Neural progenitor cell (in vitro differentiated cells): Measurements from ENCODE around the gene UBXN7. TPM values are rescaled to one million over a fixed set of nuclear protein-coding genes. Genes with fewer than 3 reads are reported as not detected.
"Not testable (repeated sequence)": the region's sequence is repeated elsewhere in the genome, so short reads cannot be mapped to it uniquely, and the experiment has no call there.

Experiments
- DNase-seq: peaks from one replicate; pipeline ENCODE4 v3.0.0-alpha.2; 2016; ENCODE audit warnings: low spot score
- H2AFZ ChIP-seq: fragments of 200-600 bp; sonication (generic); replicated peaks from 2 replicates; pipeline ENCODE4 v1.6.1; 2016; ENCODE audit warnings: antibody characterized with exemption
- H3F3A ChIP-seq: fragments of 200-600 bp; sonication (generic); 2 replicates; pipeline ENCODE4 v1.6.1; 2016; ENCODE audit warnings: antibody characterized with exemption, low read depth
- H3K27ac ChIP-seq: fragments of 200-600 bp; sonication (generic); 2 replicates; pipeline ENCODE4 v1.5.1; 2016; ENCODE audit warnings: mild to moderate bottlenecking
- H3K27me3 ChIP-seq: fragments of 200-600 bp; sonication (generic); 2 replicates; pipeline ENCODE4 v1.6.1; 2016; ENCODE audit warnings: mild to moderate bottlenecking, moderate library complexity
- H3K36me3 ChIP-seq: fragments of 200-600 bp; sonication (generic); 2 replicates; pipeline ENCODE4 v1.5.1; 2016
- H3K4me1 ChIP-seq: fragments of 200-600 bp; sonication (generic); 2 replicates; pipeline ENCODE4 v1.6.1; 2016; ENCODE audit warnings: mixed run types
- H3K4me2 ChIP-seq: fragments of 200-600 bp; sonication (generic); 2 replicates; pipeline ENCODE4 v1.6.1; 2016
- H3K4me3 ChIP-seq: fragments of 200-600 bp; sonication (generic); 2 replicates; pipeline ENCODE4 v1.5.1; 2016
- H3K79me2 ChIP-seq: fragments of 200-600 bp; sonication (generic); 2 replicates; pipeline ENCODE4 v1.6.1; 2016; ENCODE audit warnings: low read depth
- H3K9ac ChIP-seq: fragments of 200-600 bp; sonication (generic); 2 replicates; pipeline ENCODE4 v1.6.1; 2016
- H3K9me3 ChIP-seq: fragments of 200-600 bp; sonication (generic); 2 replicates; pipeline ENCODE4 v1.5.1; 2016; ENCODE audit warnings: low read depth
- H4K20me1 ChIP-seq: fragments of 200-600 bp; sonication (generic); 2 replicates; pipeline ENCODE4 v1.6.1; 2016; ENCODE audit warnings: low read depth
- H3K27ac Mint-ChIP-seq: 3 replicates; pipeline ENCODE4 v1.8.0; 2021; ENCODE audit warnings: mixed read lengths
- H3K27me3 Mint-ChIP-seq: 2 replicates; pipeline ENCODE4 v1.8.0; 2022; ENCODE audit warnings: low read depth, mild to moderate bottlenecking, inconsistent platforms, moderate library complexity, mixed read lengths; ENCODE audit not compliant: insufficient read depth
- H3K36me3 Mint-ChIP-seq: 3 replicates; pipeline ENCODE4 v1.8.0; 2021; ENCODE audit warnings: mixed read lengths
- H3K4me1 Mint-ChIP-seq: 3 replicates; pipeline ENCODE4 v1.8.0; 2021; ENCODE audit warnings: mixed read lengths
- H3K4me3 Mint-ChIP-seq: 3 replicates; pipeline ENCODE4 v1.8.0; 2021; ENCODE audit warnings: mild to moderate bottlenecking, moderate library complexity, mixed read lengths
- H3K9me3 Mint-ChIP-seq: 3 replicates; pipeline ENCODE4 v1.8.0; 2020; ENCODE audit warnings: mixed read lengths
- EZH2 ChIP-seq: fragments of 200-600 bp; sonication (generic); IDR thresholded peaks from 2 replicates; pipeline ENCODE4 v1.6.1; 2017; ENCODE audit warnings: antibody characterized with exemption, mild to moderate bottlenecking, moderate library complexity
- EZH2phosphoT487 ChIP-seq: fragments of 200-600 bp; sonication (generic); IDR thresholded peaks from 2 replicates; pipeline ENCODE4 v1.6.1; 2017; ENCODE audit warnings: antibody characterized with exemption
- total RNA-seq: library from RNA; depleted of rRNA; stranded (reverse); fragments of >200 nt; gene quantifications from 2 replicates; pipeline ENCODE4 v1.2.3, GENCODE V29; 2015; ENCODE audit warnings: low replicate concordance
- TF ChIP-seq, protein P1 (sequence below): fragments of 200-600 bp; sonication (generic); IDR thresholded peaks from 2 replicates; pipeline ENCODE4 v1.5.1; 2017; ENCODE audit warnings: antibody characterized with exemption, mild to moderate bottlenecking

UBXN7 gene
- total RNA-seq, 1 donor from 2014 or later = 68.7 TPM

DNA sequence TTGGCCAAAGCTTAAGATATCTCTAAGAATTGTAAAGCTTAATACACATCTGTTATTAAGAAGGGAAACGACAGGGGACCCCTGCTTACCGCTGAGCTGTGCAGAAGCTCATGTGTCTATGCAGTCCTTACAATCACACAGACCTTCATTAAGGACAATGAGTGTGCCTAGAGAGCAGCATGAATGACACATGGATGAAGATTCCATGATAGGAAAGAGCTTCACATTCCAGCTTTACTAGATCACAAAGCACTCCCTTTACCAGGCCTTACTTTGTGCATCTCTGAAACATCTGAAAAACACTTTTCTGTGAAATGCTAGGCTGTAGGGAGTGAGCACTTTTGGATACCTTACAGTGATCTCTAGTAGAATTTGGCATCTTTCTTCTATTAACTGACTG lies 39.3 kb upstream of the UBXN7 start:
- Histone ChIP-seq H3K27ac (no peak overlapping the region), H3K4me2 (no peak overlapping the region), H3F3A (peaks cover 4% of the 10 kb centered on the region), H4K20me1 (no peaks in the 10 kb centered on the region), H3K4me1 (no peaks in the 10 kb centered on the region), H3K79me2 (no peaks in the 10 kb centered on the region), H3K36me3 (peaks cover 7% of the 10 kb centered on the region), H3K27me3 (no peaks in the 10 kb centered on the region), H2AFZ (no peak overlapping the region), H3K4me3 (no peak overlapping the region), H3K9ac (no peak overlapping the region), H3K9me3 (no peaks in the 10 kb centered on the region)
- Mint-ChIP-seq H3K27ac (no peak overlapping the region), H3K4me3 (no peak overlapping the region), H3K9me3 (no peaks in the 10 kb centered on the region), H3K4me1 (no peaks in the 10 kb centered on the region), H3K36me3 (peaks cover 25% of the 10 kb centered on the region), H3K27me3 (no peaks in the 10 kb centered on the region)
- TF ChIP-seq EZH2 (no peak), EZH2phosphoT487 (no peak)
- DNase-seq = no peak

DNA sequence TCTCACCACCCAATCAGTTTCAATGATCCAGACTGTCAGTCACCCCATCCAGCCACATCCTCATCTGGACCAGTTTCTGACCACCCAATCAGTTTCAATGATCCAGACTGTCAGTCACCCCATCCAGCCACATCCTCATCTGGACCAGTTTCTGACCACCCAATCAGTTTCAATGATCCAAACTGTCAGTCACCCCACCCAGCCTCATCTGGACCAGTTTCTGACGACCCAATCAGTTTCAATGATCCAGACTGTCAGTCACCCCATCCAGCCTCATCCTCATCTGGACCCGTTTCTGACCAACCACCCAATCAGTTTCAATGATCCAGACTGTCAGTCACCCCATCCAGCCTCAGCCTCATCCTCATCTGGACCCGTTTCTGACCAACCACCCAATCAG lies 38.0 kb upstream of the UBXN7 start:
- not testable (repeated sequence) for H3K9ac ChIP-seq, H3K4me3 ChIP-seq, H4K20me1 ChIP-seq, H3F3A ChIP-seq, H3K4me3 Mint-ChIP-seq, H3K79me2 ChIP-seq, H3K27me3 Mint-ChIP-seq, H3K4me1 ChIP-seq, H3K27me3 ChIP-seq, H3K4me1 Mint-ChIP-seq, H3K9me3 ChIP-seq, H2AFZ ChIP-seq, H3K4me2 ChIP-seq, DNase-seq, H3K9me3 Mint-ChIP-seq, H3K27ac ChIP-seq, H3K36me3 ChIP-seq, H3K27ac Mint-ChIP-seq
- peaks cover 26% of the 10 kb centered on the region for H3K36me3 Mint-ChIP-seq

DNA sequence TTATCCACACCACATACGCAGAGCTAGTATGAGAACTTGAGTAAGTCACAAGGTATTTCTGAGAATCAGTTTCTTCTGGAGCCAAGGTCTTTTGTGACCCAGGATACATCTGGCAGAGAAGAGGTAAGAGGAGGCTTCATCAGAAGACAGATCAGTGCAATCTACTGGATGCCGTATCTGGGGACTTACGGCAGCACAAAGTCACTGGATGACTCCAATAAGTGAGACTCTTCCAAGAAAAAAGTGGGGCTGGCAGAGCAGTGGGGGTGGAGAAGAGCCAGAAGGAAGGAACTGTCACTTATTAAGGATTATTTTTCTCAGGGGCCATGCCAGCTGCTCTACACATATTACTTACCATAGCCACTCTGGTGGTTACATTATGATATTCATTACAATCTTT lies 31.6 kb upstream of the UBXN7 start:
- Mint-ChIP-seq H3K27ac (no peak overlapping the region), H3K27me3 (peaks cover 4% of the 10 kb centered on the region), H3K4me3 (no peak overlapping the region), H3K36me3 (peaks cover 19% of the 10 kb centered on the region), H3K4me1 (no peaks in the 10 kb centered on the region), H3K9me3 (no peaks in the 10 kb centered on the region)
- no peaks in the 10 kb centered on the region for H3K27me3 ChIP-seq
- no peak overlapping the region for H3K9ac ChIP-seq
- TF ChIP-seq EZH2phosphoT487 (no peak), EZH2 (no peak)
- TF ChIP-seq, protein P1, sequence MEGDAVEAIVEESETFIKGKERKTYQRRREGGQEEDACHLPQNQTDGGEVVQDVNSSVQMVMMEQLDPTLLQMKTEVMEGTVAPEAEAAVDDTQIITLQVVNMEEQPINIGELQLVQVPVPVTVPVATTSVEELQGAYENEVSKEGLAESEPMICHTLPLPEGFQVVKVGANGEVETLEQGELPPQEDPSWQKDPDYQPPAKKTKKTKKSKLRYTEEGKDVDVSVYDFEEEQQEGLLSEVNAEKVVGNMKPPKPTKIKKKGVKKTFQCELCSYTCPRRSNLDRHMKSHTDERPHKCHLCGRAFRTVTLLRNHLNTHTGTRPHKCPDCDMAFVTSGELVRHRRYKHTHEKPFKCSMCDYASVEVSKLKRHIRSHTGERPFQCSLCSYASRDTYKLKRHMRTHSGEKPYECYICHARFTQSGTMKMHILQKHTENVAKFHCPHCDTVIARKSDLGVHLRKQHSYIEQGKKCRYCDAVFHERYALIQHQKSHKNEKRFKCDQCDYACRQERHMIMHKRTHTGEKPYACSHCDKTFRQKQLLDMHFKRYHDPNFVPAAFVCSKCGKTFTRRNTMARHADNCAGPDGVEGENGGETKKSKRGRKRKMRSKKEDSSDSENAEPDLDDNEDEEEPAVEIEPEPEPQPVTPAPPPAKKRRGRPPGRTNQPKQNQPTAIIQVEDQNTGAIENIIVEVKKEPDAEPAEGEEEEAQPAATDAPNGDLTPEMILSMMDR = no peak
- no peak overlapping the region for H3K4me3 ChIP-seq
- H3K9me3 ChIP-seq = no peaks in the 10 kb centered on the region
- H3K79me2 ChIP-seq = no peaks in the 10 kb centered on the region
- no peak for DNase-seq
- H3F3A ChIP-seq = no peaks in the 10 kb centered on the region
- no peaks in the 10 kb centered on the region for H4K20me1 ChIP-seq
- no peaks in the 10 kb centered on the region for H3K4me1 ChIP-seq
- H3K27ac ChIP-seq = no peak overlapping the region
- no peak overlapping the region for H3K4me2 ChIP-seq
- no peak overlapping the region for H2AFZ ChIP-seq
- no peaks in the 10 kb centered on the region for H3K36me3 ChIP-seq

DNA sequence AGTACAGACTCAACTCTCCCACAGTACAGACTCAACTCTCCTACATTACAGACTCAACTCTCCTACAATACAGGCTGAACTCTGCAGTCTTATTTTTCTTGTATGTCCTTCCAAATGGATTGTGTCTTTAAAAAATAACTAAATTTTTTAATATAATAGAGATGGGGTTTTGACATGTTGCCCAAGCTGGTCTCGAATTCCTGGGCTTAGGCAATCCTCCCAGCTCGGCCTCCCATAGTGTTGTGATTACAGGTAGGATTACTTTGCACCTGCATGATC lies 31.2 kb upstream of the UBXN7 start:
- Mint-ChIP-seq H3K36me3 (peaks cover 19% of the 10 kb centered on the region), H3K27ac (no peak overlapping the region), H3K27me3 (peaks cover 4% of the 10 kb centered on the region), H3K4me1 (no peaks in the 10 kb centered on the region), H3K9me3 (no peaks in the 10 kb centered on the region), H3K4me3 (no peak overlapping the region)
- Histone ChIP-seq H4K20me1 (no peaks in the 10 kb centered on the region), H2AFZ (no peak overlapping the region), H3K79me2 (no peaks in the 10 kb centered on the region), H3K4me3 (no peak overlapping the region), H3F3A (no peaks in the 10 kb centered on the region), H3K9me3 (no peaks in the 10 kb centered on the region), H3K27me3 (no peaks in the 10 kb centered on the region), H3K27ac (no peak overlapping the region), H3K4me1 (no peaks in the 10 kb centered on the region), H3K36me3 (no peaks in the 10 kb centered on the region), H3K9ac (no peak overlapping the region), H3K4me2 (no peak overlapping the region)
- no peak for TF ChIP-seq EZH2phosphoT487
- no peak for DNase-seq

DNA sequence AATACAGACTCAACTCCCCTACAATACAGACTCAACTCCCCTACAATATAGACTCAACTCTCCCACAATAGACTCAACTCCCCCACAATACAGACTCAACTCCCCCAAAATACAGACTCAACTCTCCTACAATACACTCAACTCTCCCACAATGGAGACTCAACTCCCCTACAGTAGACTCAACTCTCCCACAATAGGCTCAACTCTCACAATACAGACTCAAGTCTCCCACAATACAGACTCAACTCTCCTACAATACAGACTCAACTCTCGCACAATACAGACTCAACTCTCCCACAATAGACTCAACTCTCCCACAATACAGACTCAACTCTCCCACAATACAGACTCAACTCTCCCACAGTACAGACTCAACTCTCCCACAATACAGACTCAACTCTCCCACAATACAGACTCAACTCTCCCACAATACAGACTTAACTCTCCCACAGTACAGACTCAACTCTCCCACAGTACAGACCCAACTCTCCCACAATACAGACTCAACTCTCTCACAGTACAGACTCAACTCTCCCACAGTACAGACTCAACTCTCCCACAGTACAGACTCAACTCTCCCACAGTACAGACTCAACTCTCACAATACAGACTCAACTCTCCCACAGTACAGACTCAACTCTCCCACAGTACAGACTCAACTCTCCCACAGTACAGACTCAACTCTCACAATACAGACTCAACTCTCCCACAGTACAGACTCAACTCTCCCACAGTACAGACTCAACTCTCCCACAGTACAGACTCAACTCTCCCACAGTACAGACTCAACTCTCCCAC lies 30.7 kb upstream of the UBXN7 start:
- H3K27ac ChIP-seq, H3K27me3 Mint-ChIP-seq, H3K27me3 ChIP-seq, H3K4me3 Mint-ChIP-seq, H3K4me2 ChIP-seq, H3K4me3 ChIP-seq, H3K36me3 ChIP-seq, H3K27ac Mint-ChIP-seq, H3F3A ChIP-seq, H3K9me3 ChIP-seq, H4K20me1 ChIP-seq, H2AFZ ChIP-seq, H3K4me1 Mint-ChIP-seq, H3K4me1 ChIP-seq, DNase-seq, H3K79me2 ChIP-seq, H3K9me3 Mint-ChIP-seq, H3K9ac ChIP-seq: not testable (repeated sequence)
- H3K36me3 Mint-ChIP-seq = peaks cover 17% of the 10 kb centered on the region
